ENCODE data around the gene GATB. TPM values are rescaled to one million over a fixed set of nuclear protein-coding genes. Genes with fewer than 3 reads are reported as not detected.

The GATB gene
- total and polyA plus RNA-seq, 2 experiments from 2014 or later, result 17.7 to 18.9 TPM

DNA sequence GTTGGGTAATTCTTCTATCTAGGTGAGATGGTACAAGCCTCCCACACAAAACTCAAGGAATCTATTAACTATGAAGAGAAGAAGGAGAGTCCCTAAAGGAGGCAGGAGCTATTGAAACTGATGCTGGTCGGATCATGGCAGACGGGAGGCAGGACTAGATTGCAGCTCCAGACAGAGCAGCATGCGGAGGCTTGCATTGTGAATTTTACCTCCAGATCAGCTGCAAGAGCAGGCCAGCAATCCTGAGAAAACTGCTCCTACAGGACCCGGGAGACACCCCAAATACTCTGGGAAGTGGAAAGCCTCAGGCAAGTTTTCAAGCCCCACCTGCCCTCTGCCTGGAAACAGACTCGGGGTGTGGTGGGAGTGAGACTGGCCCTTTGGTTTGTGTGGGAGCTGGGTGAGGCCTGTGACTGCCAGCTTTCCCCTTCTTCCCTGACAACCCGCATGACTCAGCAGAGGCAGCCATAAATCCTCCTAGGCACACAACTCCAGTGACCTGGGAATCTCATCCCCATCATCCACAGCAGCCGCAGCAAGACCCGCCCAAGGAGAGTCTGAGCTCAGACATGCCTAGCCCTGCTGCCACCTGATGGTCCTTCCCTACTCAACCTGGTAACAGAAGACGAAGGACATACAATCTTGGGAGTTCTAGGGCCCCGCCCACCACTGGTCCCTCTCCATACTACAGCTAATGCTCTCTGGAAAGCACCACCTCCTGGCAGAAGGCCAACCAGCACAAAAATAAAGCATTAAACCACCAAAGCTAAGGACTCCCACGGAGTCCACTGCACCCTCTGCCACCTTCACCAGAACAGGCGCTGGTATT is 30.9 kb downstream of the GATB start (continued):
- TF ChIP-seq, protein P1, sequence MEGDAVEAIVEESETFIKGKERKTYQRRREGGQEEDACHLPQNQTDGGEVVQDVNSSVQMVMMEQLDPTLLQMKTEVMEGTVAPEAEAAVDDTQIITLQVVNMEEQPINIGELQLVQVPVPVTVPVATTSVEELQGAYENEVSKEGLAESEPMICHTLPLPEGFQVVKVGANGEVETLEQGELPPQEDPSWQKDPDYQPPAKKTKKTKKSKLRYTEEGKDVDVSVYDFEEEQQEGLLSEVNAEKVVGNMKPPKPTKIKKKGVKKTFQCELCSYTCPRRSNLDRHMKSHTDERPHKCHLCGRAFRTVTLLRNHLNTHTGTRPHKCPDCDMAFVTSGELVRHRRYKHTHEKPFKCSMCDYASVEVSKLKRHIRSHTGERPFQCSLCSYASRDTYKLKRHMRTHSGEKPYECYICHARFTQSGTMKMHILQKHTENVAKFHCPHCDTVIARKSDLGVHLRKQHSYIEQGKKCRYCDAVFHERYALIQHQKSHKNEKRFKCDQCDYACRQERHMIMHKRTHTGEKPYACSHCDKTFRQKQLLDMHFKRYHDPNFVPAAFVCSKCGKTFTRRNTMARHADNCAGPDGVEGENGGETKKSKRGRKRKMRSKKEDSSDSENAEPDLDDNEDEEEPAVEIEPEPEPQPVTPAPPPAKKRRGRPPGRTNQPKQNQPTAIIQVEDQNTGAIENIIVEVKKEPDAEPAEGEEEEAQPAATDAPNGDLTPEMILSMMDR (conservative IDR thresholded peaks at IDR 0.05; ENCODE audit: low read depth in 2 of 2), result peak in 1 of 2 experiments; percentile 23; a peak in 2 of 4 replicates
- no peak for TF ChIP-seq POLR2AphosphoS5 (IDR thresholded peaks at IDR 0.05; ENCODE audit: low read depth)

DNA sequence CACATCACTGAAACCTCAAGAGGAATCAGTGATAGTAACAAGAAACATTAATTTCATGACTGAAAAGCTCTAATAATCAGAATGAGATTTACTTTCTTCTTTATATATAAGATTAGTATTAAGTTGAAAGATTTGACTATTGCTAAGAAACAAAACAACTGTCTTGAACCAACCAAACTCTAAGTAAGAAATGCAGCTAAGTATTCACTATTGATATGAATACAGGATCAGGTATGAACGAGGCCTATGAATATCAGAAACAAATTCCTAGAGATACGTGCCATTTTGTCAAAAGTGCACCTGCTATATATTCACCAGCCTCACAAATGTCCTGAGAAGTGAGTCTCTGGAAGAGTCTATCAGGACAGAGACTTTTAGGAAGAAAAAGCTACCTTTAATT is 32.1 kb downstream of the GATB start:
- H3K4me1 Mint-ChIP-seq, result peaks cover 4% of the 10 kb centered on the region; the same call in 1 of the 3 replicates
- no peaks in the 10 kb centered on the region for H4K20me1 ChIP-seq (replicated peaks; ENCODE audit: insufficient read depth)
- TF ChIP-seq CREB1 (CRISPR knock-in tag; IDR thresholded peaks at IDR 0.05; ENCODE audit: low read depth) (no peak), POLR2AphosphoS5 (IDR thresholded peaks at IDR 0.05; ENCODE audit: low read depth) (no peak), NANOG (IDR thresholded peaks at IDR 0.05; ENCODE audit: borderline replicate concordance) (no peak), EZH2phosphoT487 (IDR thresholded peaks at IDR 0.05; ENCODE audit: unreplicated experiment) (no peak), ZNF114 (CRISPR knock-in tag; IDR thresholded peaks at IDR 0.05) (no peak), JUNB (IDR thresholded peaks at IDR 0.05; ENCODE audit: unreplicated experiment) (no peak)
- TF ChIP-seq, protein P2, sequence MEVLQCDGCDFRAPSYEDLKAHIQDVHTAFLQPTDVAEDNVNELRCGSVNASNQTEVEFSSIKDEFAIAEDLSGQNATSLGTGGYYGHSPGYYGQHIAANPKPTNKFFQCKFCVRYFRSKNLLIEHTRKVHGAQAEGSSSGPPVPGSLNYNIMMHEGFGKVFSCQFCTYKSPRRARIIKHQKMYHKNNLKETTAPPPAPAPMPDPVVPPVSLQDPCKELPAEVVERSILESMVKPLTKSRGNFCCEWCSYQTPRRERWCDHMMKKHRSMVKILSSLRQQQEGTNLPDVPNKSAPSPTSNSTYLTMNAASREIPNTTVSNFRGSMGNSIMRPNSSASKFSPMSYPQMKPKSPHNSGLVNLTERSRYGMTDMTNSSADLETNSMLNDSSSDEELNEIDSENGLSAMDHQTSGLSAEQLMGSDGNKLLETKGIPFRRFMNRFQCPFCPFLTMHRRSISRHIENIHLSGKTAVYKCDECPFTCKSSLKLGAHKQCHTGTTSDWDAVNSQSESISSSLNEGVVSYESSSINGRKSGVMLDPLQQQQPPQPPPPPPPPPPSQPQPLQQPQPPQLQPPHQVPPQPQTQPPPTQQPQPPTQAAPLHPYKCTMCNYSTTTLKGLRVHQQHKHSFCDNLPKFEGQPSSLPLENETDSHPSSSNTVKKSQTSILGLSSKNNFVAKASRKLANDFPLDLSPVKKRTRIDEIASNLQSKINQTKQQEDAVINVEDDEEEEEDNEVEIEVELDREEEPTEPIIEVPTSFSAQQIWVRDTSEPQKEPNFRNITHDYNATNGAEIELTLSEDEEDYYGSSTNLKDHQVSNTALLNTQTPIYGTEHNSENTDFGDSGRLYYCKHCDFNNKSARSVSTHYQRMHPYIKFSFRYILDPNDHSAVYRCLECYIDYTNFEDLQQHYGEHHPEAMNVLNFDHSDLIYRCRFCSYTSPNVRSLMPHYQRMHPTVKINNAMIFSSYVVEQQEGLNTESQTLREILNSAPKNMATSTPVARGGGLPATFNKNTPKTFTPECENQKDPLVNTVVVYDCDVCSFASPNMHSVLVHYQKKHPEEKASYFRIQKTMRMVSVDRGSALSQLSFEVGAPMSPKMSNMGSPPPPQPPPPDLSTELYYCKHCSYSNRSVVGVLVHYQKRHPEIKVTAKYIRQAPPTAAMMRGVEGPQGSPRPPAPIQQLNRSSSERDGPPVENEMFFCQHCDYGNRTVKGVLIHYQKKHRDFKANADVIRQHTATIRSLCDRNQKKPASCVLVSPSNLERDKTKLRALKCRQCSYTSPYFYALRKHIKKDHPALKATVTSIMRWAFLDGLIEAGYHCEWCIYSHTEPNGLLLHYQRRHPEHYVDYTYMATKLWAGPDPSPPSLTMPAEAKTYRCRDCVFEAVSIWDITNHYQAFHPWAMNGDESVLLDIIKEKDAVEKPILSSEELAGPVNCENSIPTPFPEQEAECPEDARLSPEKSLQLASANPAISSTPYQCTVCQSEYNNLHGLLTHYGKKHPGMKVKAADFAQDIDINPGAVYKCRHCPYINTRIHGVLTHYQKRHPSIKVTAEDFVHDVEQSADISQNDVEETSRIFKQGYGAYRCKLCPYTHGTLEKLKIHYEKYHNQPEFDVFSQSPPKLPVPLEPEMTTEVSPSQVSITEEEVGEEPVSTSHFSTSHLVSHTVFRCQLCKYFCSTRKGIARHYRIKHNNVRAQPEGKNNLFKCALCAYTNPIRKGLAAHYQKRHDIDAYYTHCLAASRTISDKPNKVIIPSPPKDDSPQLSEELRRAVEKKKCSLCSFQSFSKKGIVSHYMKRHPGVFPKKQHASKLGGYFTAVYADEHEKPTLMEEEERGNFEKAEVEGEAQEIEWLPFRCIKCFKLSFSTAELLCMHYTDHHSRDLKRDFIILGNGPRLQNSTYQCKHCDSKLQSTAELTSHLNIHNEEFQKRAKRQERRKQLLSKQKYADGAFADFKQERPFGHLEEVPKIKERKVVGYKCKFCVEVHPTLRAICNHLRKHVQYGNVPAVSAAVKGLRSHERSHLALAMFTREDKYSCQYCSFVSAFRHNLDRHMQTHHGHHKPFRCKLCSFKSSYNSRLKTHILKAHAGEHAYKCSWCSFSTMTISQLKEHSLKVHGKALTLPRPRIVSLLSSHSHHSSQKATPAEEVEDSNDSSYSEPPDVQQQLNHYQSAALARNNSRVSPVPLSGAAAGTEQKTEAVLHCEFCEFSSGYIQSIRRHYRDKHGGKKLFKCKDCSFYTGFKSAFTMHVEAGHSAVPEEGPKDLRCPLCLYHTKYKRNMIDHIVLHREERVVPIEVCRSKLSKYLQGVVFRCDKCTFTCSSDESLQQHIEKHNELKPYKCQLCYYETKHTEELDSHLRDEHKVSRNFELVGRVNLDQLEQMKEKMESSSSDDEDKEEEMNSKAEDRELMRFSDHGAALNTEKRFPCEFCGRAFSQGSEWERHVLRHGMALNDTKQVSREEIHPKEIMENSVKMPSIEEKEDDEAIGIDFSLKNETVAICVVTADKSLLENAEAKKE (CRISPR knock-in tag; IDR thresholded peaks at IDR 0.05), result no peak
- TF ChIP-seq, protein P3, sequence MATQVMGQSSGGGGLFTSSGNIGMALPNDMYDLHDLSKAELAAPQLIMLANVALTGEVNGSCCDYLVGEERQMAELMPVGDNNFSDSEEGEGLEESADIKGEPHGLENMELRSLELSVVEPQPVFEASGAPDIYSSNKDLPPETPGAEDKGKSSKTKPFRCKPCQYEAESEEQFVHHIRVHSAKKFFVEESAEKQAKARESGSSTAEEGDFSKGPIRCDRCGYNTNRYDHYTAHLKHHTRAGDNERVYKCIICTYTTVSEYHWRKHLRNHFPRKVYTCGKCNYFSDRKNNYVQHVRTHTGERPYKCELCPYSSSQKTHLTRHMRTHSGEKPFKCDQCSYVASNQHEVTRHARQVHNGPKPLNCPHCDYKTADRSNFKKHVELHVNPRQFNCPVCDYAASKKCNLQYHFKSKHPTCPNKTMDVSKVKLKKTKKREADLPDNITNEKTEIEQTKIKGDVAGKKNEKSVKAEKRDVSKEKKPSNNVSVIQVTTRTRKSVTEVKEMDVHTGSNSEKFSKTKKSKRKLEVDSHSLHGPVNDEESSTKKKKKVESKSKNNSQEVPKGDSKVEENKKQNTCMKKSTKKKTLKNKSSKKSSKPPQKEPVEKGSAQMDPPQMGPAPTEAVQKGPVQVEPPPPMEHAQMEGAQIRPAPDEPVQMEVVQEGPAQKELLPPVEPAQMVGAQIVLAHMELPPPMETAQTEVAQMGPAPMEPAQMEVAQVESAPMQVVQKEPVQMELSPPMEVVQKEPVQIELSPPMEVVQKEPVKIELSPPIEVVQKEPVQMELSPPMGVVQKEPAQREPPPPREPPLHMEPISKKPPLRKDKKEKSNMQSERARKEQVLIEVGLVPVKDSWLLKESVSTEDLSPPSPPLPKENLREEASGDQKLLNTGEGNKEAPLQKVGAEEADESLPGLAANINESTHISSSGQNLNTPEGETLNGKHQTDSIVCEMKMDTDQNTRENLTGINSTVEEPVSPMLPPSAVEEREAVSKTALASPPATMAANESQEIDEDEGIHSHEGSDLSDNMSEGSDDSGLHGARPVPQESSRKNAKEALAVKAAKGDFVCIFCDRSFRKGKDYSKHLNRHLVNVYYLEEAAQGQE (IDR thresholded peaks at IDR 0.05; ENCODE audit: unreplicated experiment), result no peak
- TF ChIP-seq, protein P1 (conservative IDR thresholded peaks at IDR 0.05; ENCODE audit: low read depth in 2 of 2), result no peak

More for the DNA sequence above, 32.1 kb downstream of the GATB start:
- Mint-ChIP-seq H3K36me3 (ENCODE audit: low read depth) (peaks cover 22% of the 10 kb centered on the region), H3K9me3 (peaks cover 13% of the 10 kb centered on the region), H3K27ac (no peak overlapping the region), H3K4me3 (no peak overlapping the region), H3K27me3 (ENCODE audit: insufficient read depth, low read depth, poor library complexity) (peaks cover 5% of the 10 kb centered on the region)
- no peaks in the 10 kb centered on the region for H3K27me3 ChIP-seq (ENCODE audit: insufficient read depth)
- peaks cover 5% of the 10 kb centered on the region; the same call in 1 of the 2 replicates for H3K79me2 ChIP-seq (replicated peaks; ENCODE audit: insufficient read depth)
- H3K36me3 ChIP-seq (ENCODE audit: insufficient read depth), result no peaks in the 10 kb centered on the region
- H3F3A ChIP-seq (replicated peaks; ENCODE audit: low read depth), result no peaks in the 10 kb centered on the region
- no peak overlapping the region for H2AFZ ChIP-seq
- DNase-seq (ENCODE audit: low spot score), result no peak
- no peak for ATAC-seq
- no peak overlapping the region for H3K4me3 ChIP-seq
- no peak overlapping the region for H3K4me2 ChIP-seq
- H3K4me1 ChIP-seq (ENCODE audit: insufficient read depth), result no peaks in the 10 kb centered on the region
- no peak overlapping the region for H3K27ac ChIP-seq (ENCODE audit: low read depth)
- peaks cover 5% of the 10 kb centered on the region; the same call in 1 of the 2 replicates for H3K9me2 ChIP-seq (ENCODE audit: insufficient read depth)
